GM19193 (cell line): ENCODE results near the gene GIPC3.

Experiments used
- POLR2A ChIP-seq: IDR thresholded peaks from 4 replicates; pipeline ENCODE4 v1.6.1; 2011; ENCODE audit not compliant: insufficient read depth, insufficient read length; ENCODE audit errors: extremely low read depth

Gene GIPC3

DNA sequence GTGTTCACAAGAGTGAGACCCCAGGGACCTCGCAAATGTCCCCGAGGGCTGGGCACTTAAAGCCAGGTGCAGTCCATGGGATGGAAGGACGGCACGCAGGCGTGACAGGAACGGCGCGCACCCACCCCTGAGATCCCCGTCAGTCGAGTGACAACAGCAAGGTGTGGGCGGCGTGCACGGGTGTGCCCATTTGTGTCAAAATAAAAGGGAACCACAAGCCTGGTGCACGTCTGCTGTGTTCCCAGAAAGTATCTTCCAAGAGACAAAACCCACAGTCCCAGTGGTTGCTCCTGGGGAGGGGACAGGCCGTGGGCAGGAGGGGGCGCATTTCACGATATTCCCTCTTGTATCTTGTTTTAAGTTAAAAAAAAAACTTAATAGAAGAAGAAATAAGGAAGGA, 57.0 kb downstream of the GIPC3 start:
- TF ChIP-seq POLR2A: no peak
